Effector CD4-positive, alpha-beta T cell (primary cell): ENCODE measurements around the gene RAPGEF3. TPM values are rescaled to one million over a fixed set of nuclear protein-coding genes. Genes with fewer than 3 reads are reported as not detected.

Experiments used
- DNase-seq: peaks from one replicate; pipeline ENCODE4 v3.0.0-alpha.2; 2020
- total RNA-seq: gene quantifications from one replicate; lab custom pipeline; 2026; lab: John Stamatoyannopoulos, UW

Gene RAPGEF3
- total RNA-seq: not detected

- peak; percentile 62 for DNase-seq
Measured at GRCh38 chr12:47758834-47759690, at the start of gene RAPGEF3. Gene RAPGEF3, minus strand, starts transcription at chr12:47758880. Its CDS starts 324 bp downstream, at chr12:47758556.

- peak; percentile 69 for DNase-seq
Measured at GRCh38 chr12:47808050-47808449, 49.4 kb upstream of the RAPGEF3 start.

- no peak for DNase-seq
Measured at GRCh38 chr12:47807338-47807737, 48.7 kb upstream of the RAPGEF3 start.

- DNase-seq: no peak
Measured at GRCh38 chr12:47805417-47805816, 46.7 kb upstream of the RAPGEF3 start.

- DNase-seq: no peak
Measured at GRCh38 chr12:47804171-47804570, 45.5 kb upstream of the RAPGEF3 start.

GRCh38 chr12:47803191-47803875, 44.7 kb upstream of the RAPGEF3 start:
- DNase-seq: no peak

GRCh38 chr12:47802312-47802711, 43.6 kb upstream of the RAPGEF3 start:
- no peak for DNase-seq

- no peak for DNase-seq
Measured at GRCh38 chr12:47801904-47802246, 43.2 kb upstream of the RAPGEF3 start.

GRCh38 chr12:47801170-47801903, 42.7 kb upstream of the RAPGEF3 start:
- DNase-seq: no peak

- DNase-seq: no peak
Measured at GRCh38 chr12:47800582-47800981, 41.9 kb upstream of the RAPGEF3 start.

- DNase-seq: no peak
Measured at GRCh38 chr12:47799357-47799955, 40.8 kb upstream of the RAPGEF3 start.

- DNase-seq: no peak
Measured at GRCh38 chr12:47798382-47798948, 39.8 kb upstream of the RAPGEF3 start.

GRCh38 chr12:47797441-47797840, 38.8 kb upstream of the RAPGEF3 start:
- DNase-seq: no peak

- no peak for DNase-seq
Measured at GRCh38 chr12:47795814-47796411, 37.2 kb upstream of the RAPGEF3 start.

GRCh38 chr12:47795121-47795813, 36.6 kb upstream of the RAPGEF3 start:
- no peak for DNase-seq

GRCh38 chr12:47794679-47795078, 36.0 kb upstream of the RAPGEF3 start:
- no peak for DNase-seq

- DNase-seq: no peak
Measured at GRCh38 chr12:47793015-47793681, 34.5 kb upstream of the RAPGEF3 start.

GRCh38 chr12:47791874-47792273, 33.2 kb upstream of the RAPGEF3 start:
- DNase-seq: no peak

- no peak for DNase-seq
Measured at GRCh38 chr12:47791351-47791746, 32.7 kb upstream of the RAPGEF3 start.

GRCh38 chr12:47790676-47791350, 32.1 kb upstream of the RAPGEF3 start:
- no peak for DNase-seq
